ENCODE results near the gene GAS2. TPM values are rescaled to one million over a fixed set of nuclear protein-coding genes. Genes with fewer than 3 reads are reported as not detected.
A peak's percentile ranks its signal among the peaks of the same experiment; 100 is the strongest.

The GAS2 gene
- total RNA-seq, 2 donors from 2014 or later, result 1.6 to 2.3 TPM

- TF ChIP-seq, protein P1, sequence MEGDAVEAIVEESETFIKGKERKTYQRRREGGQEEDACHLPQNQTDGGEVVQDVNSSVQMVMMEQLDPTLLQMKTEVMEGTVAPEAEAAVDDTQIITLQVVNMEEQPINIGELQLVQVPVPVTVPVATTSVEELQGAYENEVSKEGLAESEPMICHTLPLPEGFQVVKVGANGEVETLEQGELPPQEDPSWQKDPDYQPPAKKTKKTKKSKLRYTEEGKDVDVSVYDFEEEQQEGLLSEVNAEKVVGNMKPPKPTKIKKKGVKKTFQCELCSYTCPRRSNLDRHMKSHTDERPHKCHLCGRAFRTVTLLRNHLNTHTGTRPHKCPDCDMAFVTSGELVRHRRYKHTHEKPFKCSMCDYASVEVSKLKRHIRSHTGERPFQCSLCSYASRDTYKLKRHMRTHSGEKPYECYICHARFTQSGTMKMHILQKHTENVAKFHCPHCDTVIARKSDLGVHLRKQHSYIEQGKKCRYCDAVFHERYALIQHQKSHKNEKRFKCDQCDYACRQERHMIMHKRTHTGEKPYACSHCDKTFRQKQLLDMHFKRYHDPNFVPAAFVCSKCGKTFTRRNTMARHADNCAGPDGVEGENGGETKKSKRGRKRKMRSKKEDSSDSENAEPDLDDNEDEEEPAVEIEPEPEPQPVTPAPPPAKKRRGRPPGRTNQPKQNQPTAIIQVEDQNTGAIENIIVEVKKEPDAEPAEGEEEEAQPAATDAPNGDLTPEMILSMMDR (IDR thresholded peaks at IDR 0.05), result no peak
- H3K36me3 ChIP-seq, result no peaks in the 10 kb centered on the region
- no peak overlapping the region for H3K9ac ChIP-seq (ENCODE audit: low read depth in 2 of 2, low read length in 2 of 2)
- no peak overlapping the region for H3K4me3 ChIP-seq
- H3K4me1 ChIP-seq, result no peaks in the 10 kb centered on the region
- intact Hi-C loops (cut with DNase I), result no loop called here
- no peaks in the 10 kb centered on the region for H3K27me3 ChIP-seq
- DNase-seq, result no peak
- no peaks in the 10 kb centered on the region for H3K9me3 ChIP-seq
- no peak overlapping the region for H3K27ac ChIP-seq
These were observed 22.5 kb downstream of the GAS2 start for GRCh38 chr11:22688914-22689313.

DNA sequence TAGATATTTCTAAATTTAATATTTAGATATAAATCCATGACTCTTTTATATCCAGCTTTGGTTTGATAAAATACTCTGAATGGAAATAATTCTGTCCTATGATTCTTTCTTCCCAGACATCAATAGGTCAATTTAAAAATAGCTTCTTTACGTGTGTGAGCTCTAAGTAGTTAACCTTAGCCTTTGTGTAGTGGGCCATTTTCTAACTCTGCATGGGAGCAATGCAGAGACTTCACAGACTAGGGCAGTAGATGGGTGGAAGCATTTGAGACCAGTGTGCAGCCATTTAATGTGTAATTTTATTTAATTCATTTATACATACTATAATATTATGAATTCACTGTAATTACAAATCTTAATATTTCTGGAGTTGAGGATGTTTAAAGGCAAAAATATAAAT lies 23.8 kb downstream of the GAS2 start:
- intact Hi-C loops (cut with DNase I), result no loop called here
- no peaks in the 10 kb centered on the region for H3K27me3 ChIP-seq
- no peaks in the 10 kb centered on the region for H3K9me3 ChIP-seq
- no peaks in the 10 kb centered on the region for H3K36me3 ChIP-seq
- H3K27ac ChIP-seq, result no peak overlapping the region
- H3K9ac ChIP-seq (ENCODE audit: low read depth in 2 of 2, low read length in 2 of 2), result no peak overlapping the region
- DNase-seq, result no peak
- no peaks in the 10 kb centered on the region for H3K4me1 ChIP-seq
- no peak overlapping the region for H3K4me3 ChIP-seq
- TF ChIP-seq, protein P1 (IDR thresholded peaks at IDR 0.05), result no peak

GRCh38 chr11:22690871-22691270 lies 24.5 kb downstream of the GAS2 start:
- DNase-seq, result no peak
- Histone ChIP-seq H3K4me3 (no peak overlapping the region), H3K36me3 (no peaks in the 10 kb centered on the region), H3K27ac (no peak overlapping the region), H3K9ac (ENCODE audit: low read depth in 2 of 2, low read length in 2 of 2) (no peak overlapping the region), H3K27me3 (no peaks in the 10 kb centered on the region), H3K9me3 (no peaks in the 10 kb centered on the region), H3K4me1 (no peaks in the 10 kb centered on the region)
- TF ChIP-seq, protein P1 (IDR thresholded peaks at IDR 0.05), result no peak
- intact Hi-C loops (cut with DNase I), result no loop called here

GRCh38 chr11:22699388-22699787 lies 33.0 kb downstream of the GAS2 start:
- no peak overlapping the region for H3K9ac ChIP-seq (ENCODE audit: low read depth in 2 of 2, low read length in 2 of 2)
- H3K27me3 ChIP-seq, result no peaks in the 10 kb centered on the region
- intact Hi-C loops (cut with DNase I), result no loop called here
- H3K4me1 ChIP-seq, result no peaks in the 10 kb centered on the region
- no peak for DNase-seq
- H3K27ac ChIP-seq, result no peak overlapping the region
- no peak overlapping the region for H3K4me3 ChIP-seq
- H3K36me3 ChIP-seq, result no peaks in the 10 kb centered on the region
- TF ChIP-seq, protein P1 (IDR thresholded peaks at IDR 0.05), result no peak
- H3K9me3 ChIP-seq, result no peaks in the 10 kb centered on the region

- Histone ChIP-seq H3K4me3 (no peak overlapping the region), H3K36me3 (no peaks in the 10 kb centered on the region), H3K9ac (ENCODE audit: low read depth in 2 of 2, low read length in 2 of 2) (no peak overlapping the region), H3K27me3 (no peaks in the 10 kb centered on the region), H3K27ac (peak overlapping the region; percentile 34), H3K4me1 (no peaks in the 10 kb centered on the region), H3K9me3 (no peaks in the 10 kb centered on the region)
- intact Hi-C loops (cut with DNase I), result no loop called here
- no peak for DNase-seq
- TF ChIP-seq, protein P1 (IDR thresholded peaks at IDR 0.05), result no peak
These were observed 35.6 kb downstream of the GAS2 start for GRCh38 chr11:22702031-22702430.

DNA sequence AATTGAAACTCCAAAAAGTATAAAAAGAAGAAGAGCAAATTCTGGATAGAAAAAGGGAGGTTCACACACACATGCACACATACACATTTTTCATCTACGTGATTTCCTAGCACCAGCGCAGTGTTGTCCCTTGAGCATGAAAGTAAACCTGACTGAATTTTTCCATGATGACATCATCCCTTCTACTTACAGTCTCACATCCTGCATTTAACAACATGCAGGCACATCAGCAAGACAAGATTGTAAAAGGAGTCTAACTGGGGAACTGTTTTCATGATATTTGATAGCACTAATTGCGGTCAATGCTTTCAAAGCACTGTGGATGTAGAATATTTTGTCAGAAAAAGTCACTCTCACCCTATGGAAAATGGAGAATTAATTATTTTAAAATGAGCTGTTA lies 36.6 kb downstream of the GAS2 start:
- H3K27me3 ChIP-seq, result no peaks in the 10 kb centered on the region
- no peaks in the 10 kb centered on the region for H3K36me3 ChIP-seq
- no peaks in the 10 kb centered on the region for H3K4me1 ChIP-seq
- TF ChIP-seq, protein P1 (IDR thresholded peaks at IDR 0.05), result no peak
- H3K27ac ChIP-seq, result peak overlapping the region; percentile 34
- intact Hi-C loops (cut with DNase I), result no loop called here
- no peak overlapping the region for H3K4me3 ChIP-seq
- H3K9me3 ChIP-seq, result no peaks in the 10 kb centered on the region
- H3K9ac ChIP-seq (ENCODE audit: low read depth in 2 of 2, low read length in 2 of 2), result no peak overlapping the region
- DNase-seq, result peak; percentile 36

Data from colonic mucosa (tissue), 4 donors.